Heart left ventricle (tissue), 13 donors: ENCODE results near the gene REELD1.

ENCODE experiments used
- CTCF ChIP-seq, 12 donors: fragments of 200-600 bp; sonication (generic) in 4 of 12; IDR thresholded peaks; one replicate each; pipeline versions ENCODE4 v1.5.0 to v1.8.0; 2018 to 2022; ENCODE audit warnings: antibody characterized with exemption in 12 of 12, mild to moderate bottlenecking in 5 of 12
- POLR2A ChIP-seq, 2 donors: fragments of 450-650 bp; IDR thresholded peaks; one replicate each; pipeline ENCODE4 v1.6.1; 2017; ENCODE audit warnings: antibody characterized with exemption in 2 of 2, mild to moderate bottlenecking in 2 of 2, moderate library complexity in 2 of 2
- donor health status: ischemic (EF 13 %, LVEDD 7.1; RV severe dilation, severe dysfunction).
- donor health status: DM: no; HTN: yes; CAD: no.
- donor health status: DM: no; HTN: no; CAD: no.
- donor health status: ischemic (EF 25% LVEDD 6.9; RV normal size, moderate dysfunction).
- donor health status: ischemic (EF 25% LVEDD 5.7; RV mildly dilated, moderate dysfunction).
- donor health status: ischemic (EF 35%, LVEDD 5.7; RV mildly dilated, moderate dysfunction).
- donor health status: nonischemic (EF 11% LVEDD 7.7; RV severe dilation, severe dysfunction).
- donor health status: DM: yes; HTN: yes; CAD: no.
- donor health status: PGD.
- donor health status: ischemic (EF 29% LVEDD 5.4; RV normal size, mild dysfunction).
- donor health status: nonischemic (EF 23%, LVEDD 6.1; RV moderate dilation, normal function).

GRCh38 chr4:146245246-146245645 is 30.9 kb downstream of the REELD1 start:
- TF ChIP-seq CTCF (IDR thresholded peaks at IDR 0.05) (no peak), POLR2A (IDR thresholded peaks at IDR 0.05) (no peak)
